ENCODE data around the gene COX6B1. TPM values are rescaled to one million over a fixed set of nuclear protein-coding genes. Genes with fewer than 3 reads are reported as not detected.

COX6B1 gene
- total RNA-seq, 1 experiment from 2014 or later, result 436 TPM

GRCh38 chr19:35621708-35622107 is 26.4 kb upstream of the COX6B1 start:
- Histone ChIP-seq H3K27me3 (no peaks in the 10 kb centered on the region), H3K27ac (no peak overlapping the region), H3K4me3 (no peak overlapping the region), H3K4me1 (no peaks in the 10 kb centered on the region), H3K36me3 (peaks cover 5% of the 10 kb centered on the region; the same call in 1 of the 2 replicates), H3K9me3 (replicated peaks) (no peaks in the 10 kb centered on the region)
- DNase-seq, result no peak

GRCh38 chr19:35622750-35623149 is 25.4 kb upstream of the COX6B1 start:
- no peak for DNase-seq
- Histone ChIP-seq H3K4me1 (no peaks in the 10 kb centered on the region), H3K9me3 (replicated peaks) (no peaks in the 10 kb centered on the region), H3K36me3 (peaks cover 5% of the 10 kb centered on the region; the same call in 1 of the 2 replicates), H3K27ac (no peak overlapping the region), H3K27me3 (no peaks in the 10 kb centered on the region), H3K4me3 (no peak overlapping the region)

- Histone ChIP-seq H3K4me1 (no peaks in the 10 kb centered on the region), H3K9me3 (replicated peaks) (no peaks in the 10 kb centered on the region), H3K4me3 (no peak overlapping the region), H3K36me3 (peaks cover 5% of the 10 kb centered on the region; the same call in 1 of the 2 replicates), H3K27me3 (no peaks in the 10 kb centered on the region), H3K27ac (no peak overlapping the region)
- no peak for DNase-seq
Observed at GRCh38 chr19:35623327-35624010, 24.7 kb upstream of the COX6B1 start.

DNA sequence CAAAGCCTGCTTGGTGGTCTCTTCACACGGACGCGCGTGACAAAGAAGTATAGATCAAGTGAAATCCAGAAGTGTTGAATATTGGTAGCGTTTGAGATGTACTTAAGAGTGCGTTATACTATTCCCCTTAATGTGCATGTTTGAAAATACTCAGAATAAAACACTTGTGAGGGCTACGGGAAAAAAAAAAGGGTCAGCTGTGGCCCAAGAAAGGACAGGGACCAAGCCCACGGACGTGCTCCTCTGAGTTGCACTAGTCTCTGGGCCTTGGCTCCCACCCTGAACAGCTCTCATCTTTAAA is 19.9 kb upstream of the COX6B1 start:
- H3K4me3 ChIP-seq, result peak overlapping the region; percentile 84
- no peak for DNase-seq
- H3K36me3 ChIP-seq, result peaks cover 9% of the 10 kb centered on the region
- no peaks in the 10 kb centered on the region for H3K27me3 ChIP-seq
- no peaks in the 10 kb centered on the region for H3K4me1 ChIP-seq
- no peaks in the 10 kb centered on the region for H3K9me3 ChIP-seq (replicated peaks)
- H3K27ac ChIP-seq, result peak overlapping the region; percentile 19; the same call in 1 of the 2 replicates

DNA sequence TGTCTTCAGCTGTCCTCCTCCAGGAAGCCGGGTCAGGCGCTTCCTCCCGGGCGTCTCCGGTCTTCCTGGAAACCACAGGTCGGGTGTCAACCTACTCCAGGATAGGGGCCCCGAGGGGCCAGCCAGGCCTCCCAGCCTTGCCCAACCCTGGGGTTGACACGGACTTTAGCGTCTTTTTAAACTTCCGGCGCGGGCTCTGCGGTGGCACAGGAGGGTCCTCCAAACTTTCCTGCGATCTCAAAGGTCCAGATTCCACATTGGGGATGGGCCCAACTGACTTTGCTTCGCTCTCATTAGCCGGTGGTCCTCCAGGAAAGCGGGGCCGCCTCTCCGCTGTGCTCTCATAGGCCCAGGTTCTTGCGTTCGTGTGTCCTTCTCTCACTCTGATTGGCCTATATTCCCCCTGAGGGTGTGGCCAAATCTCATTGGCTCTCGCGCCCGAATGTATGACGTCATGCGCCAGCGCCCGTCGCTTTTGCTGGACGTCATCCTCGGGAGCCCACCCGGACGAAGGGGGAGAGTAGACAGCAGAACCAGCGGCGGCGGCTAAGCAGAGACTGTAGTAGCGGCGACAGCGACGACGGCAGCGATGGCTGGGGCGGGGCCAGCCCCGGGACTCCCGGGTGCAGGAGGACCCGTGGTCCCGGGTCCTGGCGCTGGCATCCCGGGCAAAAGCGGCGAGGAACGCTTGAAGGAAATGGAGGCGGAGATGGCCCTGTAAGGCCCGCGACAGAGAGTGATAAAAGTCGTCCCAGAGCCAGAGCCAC is 19.4 kb upstream of the COX6B1 start, which contains the start of gene RBM42:
TSS of gene RBM42 (plus strand) at position 472 of the 767 bp plus-strand sequence. CDS start at position 590, 118 bp downstream.
- H3K36me3 ChIP-seq, result peaks cover 9% of the 10 kb centered on the region
- H3K4me1 ChIP-seq, result no peaks in the 10 kb centered on the region
- H3K27me3 ChIP-seq, result no peaks in the 10 kb centered on the region
- peak; percentile 99 to 100 for DNase-seq
- H3K9me3 ChIP-seq (replicated peaks), result no peaks in the 10 kb centered on the region
- H3K27ac ChIP-seq, result peak within 1 kb of the TSS; percentile 44
- H3K4me3 ChIP-seq, result peak within 1 kb of the TSS; percentile 84

- H3K9me3 ChIP-seq (replicated peaks), result no peaks in the 10 kb centered on the region
- no peaks in the 10 kb centered on the region for H3K4me1 ChIP-seq
- peaks cover 11% of the 10 kb centered on the region for H3K36me3 ChIP-seq
- DNase-seq, result no peak
- peak overlapping the region; percentile 44 for H3K27ac ChIP-seq
- no peaks in the 10 kb centered on the region for H3K27me3 ChIP-seq
- peak overlapping the region; percentile 84 for H3K4me3 ChIP-seq
Observed at GRCh38 chr19:35629332-35629633, 18.8 kb upstream of the COX6B1 start.

GRCh38 chr19:35633727-35634440 is 14.2 kb upstream of the COX6B1 start:
- Histone ChIP-seq H3K27me3 (no peaks in the 10 kb centered on the region), H3K36me3 (peaks cover 35% of the 10 kb centered on the region), H3K27ac (no peak overlapping the region), H3K4me3 (no peak overlapping the region), H3K4me1 (peaks cover 1% of the 10 kb centered on the region; the same call in 1 of the 2 replicates), H3K9me3 (replicated peaks) (no peaks in the 10 kb centered on the region)
- DNase-seq, result no peak

GRCh38 chr19:35636651-35637050 is 11.5 kb upstream of the COX6B1 start:
- no peak overlapping the region for H3K27ac ChIP-seq
- H3K27me3 ChIP-seq, result no peaks in the 10 kb centered on the region
- peaks cover 31% of the 10 kb centered on the region for H3K36me3 ChIP-seq
- H3K9me3 ChIP-seq (replicated peaks), result no peaks in the 10 kb centered on the region
- H3K4me3 ChIP-seq, result no peak overlapping the region
- H3K4me1 ChIP-seq, result peaks cover 4% of the 10 kb centered on the region; the same call in 1 of the 2 replicates
- DNase-seq, result no peak

GRCh38 chr19:35637165-35637564 is 11.0 kb upstream of the COX6B1 start:
- H3K9me3 ChIP-seq (replicated peaks), result no peaks in the 10 kb centered on the region
- H3K27ac ChIP-seq, result no peak overlapping the region
- peaks cover 4% of the 10 kb centered on the region; the same call in 1 of the 2 replicates for H3K4me1 ChIP-seq
- peaks cover 26% of the 10 kb centered on the region for H3K36me3 ChIP-seq
- DNase-seq, result no peak
- H3K4me3 ChIP-seq, result no peak overlapping the region
- no peaks in the 10 kb centered on the region for H3K27me3 ChIP-seq

GRCh38 chr19:35639321-35639639 is 8.8 kb upstream of the COX6B1 start:
- Histone ChIP-seq H3K4me1 (peaks cover 4% of the 10 kb centered on the region; the same call in 1 of the 2 replicates), H3K9me3 (replicated peaks) (no peaks in the 10 kb centered on the region), H3K27ac (no peak overlapping the region), H3K27me3 (no peaks in the 10 kb centered on the region), H3K36me3 (peaks cover 24% of the 10 kb centered on the region), H3K4me3 (no peak overlapping the region)
- no peak for DNase-seq

- no peak overlapping the region for H3K4me3 ChIP-seq
- no peaks in the 10 kb centered on the region for H3K9me3 ChIP-seq (replicated peaks)
- H3K27me3 ChIP-seq, result no peaks in the 10 kb centered on the region
- peaks cover 4% of the 10 kb centered on the region; the same call in 1 of the 2 replicates for H3K4me1 ChIP-seq
- H3K36me3 ChIP-seq, result peaks cover 24% of the 10 kb centered on the region
- H3K27ac ChIP-seq, result no peak overlapping the region
- no peak for DNase-seq
Observed at GRCh38 chr19:35639863-35640262, 8.3 kb upstream of the COX6B1 start.

- Histone ChIP-seq H3K4me3 (no peak within 1 kb of the TSS), H3K9me3 (replicated peaks) (no peaks in the 10 kb centered on the region), H3K4me1 (peaks cover 4% of the 10 kb centered on the region; the same call in 1 of the 2 replicates), H3K27me3 (no peaks in the 10 kb centered on the region), H3K27ac (no peak within 1 kb of the TSS; the same call in 1 of the 2 replicates), H3K36me3 (peaks cover 13% of the 10 kb centered on the region; the same call in 1 of the 2 replicates)
- DNase-seq, result no peak
Observed at GRCh38 chr19:35641515-35642151, 6.5 kb upstream of the COX6B1 start, which contains the start of gene ETV2. Gene ETV2, plus strand, starts transcription at chr19:35641745. Its CDS starts 716 bp downstream, at chr19:35642461.

DNA sequence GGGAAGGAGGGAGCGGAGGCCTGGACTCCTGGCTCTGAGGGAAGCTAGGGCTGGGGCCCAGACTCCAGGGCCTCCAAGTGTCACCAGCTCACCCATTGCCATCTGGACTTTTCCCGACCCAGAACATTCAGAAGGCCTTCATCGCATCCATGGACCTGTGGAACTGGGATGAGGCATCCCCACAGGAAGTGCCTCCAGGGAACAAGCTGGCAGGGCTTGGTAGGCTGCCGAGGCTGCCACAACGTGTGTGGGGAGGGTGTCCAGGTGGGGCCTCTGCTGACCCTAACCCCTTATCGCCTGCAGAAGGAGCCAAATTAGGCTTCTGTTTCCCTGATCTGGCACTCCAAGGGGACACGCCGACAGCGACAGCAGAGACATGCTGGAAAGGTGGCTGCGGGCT is 5.8 kb upstream of the COX6B1 start:
- no peak for DNase-seq
- Histone ChIP-seq H3K4me1 (peaks cover 4% of the 10 kb centered on the region; the same call in 1 of the 2 replicates), H3K4me3 (no peak overlapping the region), H3K27ac (no peak overlapping the region), H3K36me3 (peaks cover 11% of the 10 kb centered on the region; the same call in 1 of the 2 replicates), H3K27me3 (no peaks in the 10 kb centered on the region), H3K9me3 (replicated peaks) (no peaks in the 10 kb centered on the region)

GRCh38 chr19:35642798-35643254 is 5.3 kb upstream of the COX6B1 start:
- Histone ChIP-seq H3K27ac (peak overlapping the region; percentile 98), H3K36me3 (peaks cover 6% of the 10 kb centered on the region; the same call in 1 of the 2 replicates), H3K4me3 (peak overlapping the region; percentile 61), H3K4me1 (peaks cover 4% of the 10 kb centered on the region; the same call in 1 of the 2 replicates), H3K27me3 (no peaks in the 10 kb centered on the region), H3K9me3 (replicated peaks) (no peaks in the 10 kb centered on the region)
- no peak for DNase-seq

Measured in SJCRH30 (cell line).